Stimulated activated CD8-positive, alpha-beta memory T cell treated with anti-CD3 and anti-CD28 coated beads, Interleukin-15, amount 100 ng/mL, for 48 hours (primary cell): ENCODE results near the gene PDGFB.

ENCODE experiments used
- DNase-seq, 2 donors: peaks; one replicate each; pipeline ENCODE4 v3.0.0-alpha.2; 2020; ENCODE audit warnings: low read depth in 2 of 2

The PDGFB gene

GRCh38 chr22:39277142-39277607, 32.4 kb upstream of the PDGFB start:
- DNase-seq: no peak

DNA sequence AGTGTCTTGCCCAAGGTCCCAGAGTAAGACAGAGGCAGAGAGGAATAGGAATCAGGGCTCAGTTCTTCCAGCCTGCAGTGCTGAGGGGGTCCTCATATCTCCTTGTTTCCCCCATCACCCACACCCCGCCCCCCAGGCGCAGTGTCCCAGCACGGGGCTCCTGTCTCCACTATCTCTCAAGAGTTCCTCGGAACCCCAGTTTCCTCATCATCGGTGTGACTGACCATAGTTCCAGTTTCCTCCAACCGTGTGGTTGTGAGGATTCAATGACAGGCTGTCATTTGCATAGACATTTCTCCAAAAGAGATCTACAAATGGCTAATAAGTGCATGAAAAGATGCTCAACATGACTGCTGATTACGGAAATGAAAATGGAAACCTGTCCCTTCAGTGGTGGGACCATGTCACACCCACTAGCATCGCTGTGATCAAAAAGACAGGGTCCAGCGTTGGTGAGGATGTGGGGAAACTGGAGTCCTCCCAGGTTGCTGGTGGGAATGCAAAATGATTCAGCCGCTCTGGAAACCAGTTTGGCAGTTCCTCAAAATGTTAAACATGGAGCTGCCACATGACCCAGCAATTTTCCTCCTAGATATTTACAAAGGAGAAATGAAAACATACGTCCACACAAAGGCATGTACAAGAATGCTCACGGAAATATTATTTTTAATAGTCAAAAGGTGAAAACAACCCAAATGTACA, 31.8 kb upstream of the PDGFB start:
- DNase-seq: no peak

DNA sequence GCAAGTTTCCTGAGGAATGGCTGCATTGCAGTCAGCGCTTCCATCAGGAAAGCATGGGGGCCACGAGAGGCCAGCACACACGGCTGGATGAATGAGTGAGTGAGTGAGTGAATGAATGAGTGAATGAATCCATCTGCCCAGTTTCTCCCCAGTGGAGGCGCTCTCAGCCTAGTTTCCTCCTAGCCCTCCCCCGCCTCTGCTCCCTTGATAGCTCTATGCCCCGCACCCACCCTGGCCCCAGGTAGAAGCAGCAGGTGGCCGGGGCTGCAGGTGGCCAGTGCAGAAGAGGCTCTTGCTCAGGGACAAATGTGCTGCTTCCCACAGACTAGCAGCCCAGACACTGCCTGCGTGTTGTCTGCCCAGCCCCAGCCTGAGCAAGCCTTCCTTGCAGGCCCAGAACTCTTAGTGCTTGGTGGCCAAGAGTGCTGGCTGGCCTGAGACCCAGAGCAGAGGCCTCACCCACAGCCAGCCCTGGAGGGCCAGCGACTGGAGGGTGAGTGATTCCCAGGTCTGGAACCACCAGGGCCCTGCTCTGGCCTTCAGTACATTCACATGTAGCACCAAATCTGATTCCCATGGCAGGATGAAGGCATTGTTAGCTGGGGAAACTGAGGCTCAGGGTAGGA, 31.1 kb upstream of the PDGFB start:
- no peak for DNase-seq

- DNase-seq: no peak
Observed at GRCh38 chr22:39273950-39274887, 29.4 kb upstream of the PDGFB start.

DNA sequence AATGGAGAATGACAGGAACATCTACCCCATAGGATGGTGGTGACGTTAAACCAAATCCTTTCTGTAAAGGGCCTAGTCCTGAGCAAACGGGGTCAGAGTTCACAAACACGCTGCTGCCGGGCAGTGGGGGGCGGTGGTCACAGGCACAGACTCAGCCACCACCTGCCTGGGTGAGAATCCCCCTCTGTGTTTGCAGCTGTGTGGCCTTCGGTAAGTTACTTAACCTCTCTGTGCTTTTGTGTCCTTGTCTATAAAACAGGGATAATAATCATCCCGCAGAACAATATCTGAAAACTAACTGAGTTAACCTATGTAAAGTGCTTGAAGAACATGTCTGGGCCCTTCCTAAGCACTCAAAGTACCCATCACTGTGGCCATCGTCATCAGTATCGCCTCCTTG, 26.0 kb upstream of the PDGFB start:
- no peak for DNase-seq

- DNase-seq: no peak
Observed at GRCh38 chr22:39270280-39270679, 25.5 kb upstream of the PDGFB start.

DNA sequence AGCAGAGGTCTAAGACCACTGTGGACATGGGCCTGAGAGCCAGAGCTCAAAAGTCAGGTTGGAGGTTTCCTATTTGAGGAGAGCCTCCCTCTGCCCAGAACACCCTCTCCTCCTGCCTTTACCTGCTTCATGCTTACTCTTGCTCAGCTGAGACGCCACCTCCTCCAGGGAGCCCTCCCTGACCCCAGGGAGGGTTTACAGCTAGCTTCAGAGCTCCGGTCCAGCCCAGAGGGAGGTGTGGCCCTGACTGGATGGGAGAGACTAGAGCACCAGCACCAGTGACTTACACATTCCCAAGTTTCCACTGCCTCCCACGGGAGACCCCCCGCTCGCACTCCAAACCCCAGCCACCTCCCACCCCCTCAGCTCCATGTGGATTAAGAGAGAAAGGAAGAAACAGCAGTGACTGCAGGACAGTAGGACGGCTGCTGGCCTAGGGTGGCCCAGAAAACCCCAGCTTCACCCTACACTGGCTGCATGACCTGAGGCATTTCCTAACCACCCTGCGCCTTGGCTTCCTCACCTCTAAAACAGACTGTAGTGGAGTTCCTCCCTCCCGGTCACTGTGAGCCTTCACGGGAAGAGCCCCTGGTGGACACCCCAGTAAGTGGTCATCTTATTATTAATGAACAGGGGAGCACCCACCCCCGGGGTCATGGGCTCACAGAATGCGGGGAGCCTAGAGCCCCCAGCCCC, 24.5 kb upstream of the PDGFB start:
- DNase-seq: no peak

DNA sequence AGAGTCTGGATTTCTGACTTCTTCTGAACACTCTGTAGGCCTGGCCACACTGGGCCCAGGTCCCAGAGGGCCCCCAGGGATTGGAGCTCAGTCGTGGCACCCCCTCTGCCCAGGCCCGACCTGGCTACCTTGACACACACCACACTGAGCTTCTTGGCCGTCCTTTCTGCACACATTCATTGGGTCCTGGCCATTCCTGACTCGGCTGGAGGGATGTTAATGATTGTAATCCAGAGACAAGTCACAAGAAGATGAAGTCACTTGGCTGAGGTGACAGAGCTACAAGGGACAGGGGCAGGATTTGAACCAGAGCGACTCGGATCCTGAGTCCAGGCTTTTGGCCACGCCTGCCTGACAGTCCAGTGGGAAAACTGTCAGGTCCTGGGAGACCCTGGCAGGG, 23.9 kb upstream of the PDGFB start:
- DNase-seq: no peak

- DNase-seq: no peak
Observed at GRCh38 chr22:39267974-39268373, 23.2 kb upstream of the PDGFB start.

DNA sequence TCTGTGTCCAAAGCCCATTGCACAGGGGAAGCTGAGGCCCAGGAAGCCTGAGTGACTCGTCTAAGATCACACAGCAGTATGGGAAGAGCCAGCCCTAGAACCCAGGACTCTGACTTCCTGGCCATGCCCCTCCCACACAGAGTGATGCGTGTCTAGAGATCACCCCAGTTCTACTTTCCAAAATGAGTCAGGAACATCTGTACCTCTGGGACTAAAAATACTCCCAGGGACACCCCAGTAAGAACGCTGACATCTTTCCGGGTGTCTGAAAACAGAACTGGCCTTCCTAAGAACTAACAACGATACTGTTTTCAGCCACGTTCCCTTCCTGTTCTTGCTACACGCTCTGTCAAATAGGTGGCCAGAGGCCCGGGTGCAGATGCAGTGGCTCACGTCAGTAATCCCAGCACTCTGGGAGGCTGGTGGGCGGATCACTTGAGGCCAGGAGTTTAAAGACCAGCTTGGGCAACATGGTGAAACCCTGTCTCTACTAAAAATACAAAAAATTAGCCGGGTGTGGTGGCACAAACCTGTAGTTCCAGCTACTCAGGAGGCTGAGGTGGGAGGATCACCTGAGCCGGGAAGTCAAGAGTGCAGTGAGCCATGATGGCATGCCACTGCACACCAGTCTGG, 21.7 kb upstream of the PDGFB start:
- peak in 1 of 2 donors; percentile 51 for DNase-seq

GRCh38 chr22:39265143-39265886, 20.5 kb upstream of the PDGFB start:
- DNase-seq: no peak

GRCh38 chr22:39264349-39265038, 19.7 kb upstream of the PDGFB start:
- DNase-seq: no peak

GRCh38 chr22:39263626-39264348, 19.0 kb upstream of the PDGFB start:
- no peak for DNase-seq

DNA sequence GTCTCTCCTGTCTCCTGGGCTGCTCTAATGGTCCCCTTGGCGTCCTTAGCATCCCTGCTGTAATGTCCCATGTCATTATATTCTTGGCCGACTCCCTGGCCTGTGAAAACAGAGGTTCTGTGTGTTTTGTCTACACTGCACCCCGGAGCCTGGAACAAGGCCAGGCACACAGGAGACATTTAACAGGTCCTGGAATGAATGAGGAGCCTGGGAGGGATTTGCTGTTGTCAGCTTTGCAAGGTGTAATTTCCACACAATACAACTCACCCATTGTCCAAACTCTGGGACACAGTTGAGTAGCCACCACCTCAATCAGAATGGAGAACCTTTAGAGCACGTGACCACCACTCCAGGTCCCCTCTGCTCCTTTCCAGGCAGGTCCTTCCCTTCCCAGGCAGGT, 14.9 kb upstream of the PDGFB start:
- no peak for DNase-seq

- no peak for DNase-seq
Observed at GRCh38 chr22:39257901-39258475, 13.2 kb upstream of the PDGFB start.

- DNase-seq: no peak
Observed at GRCh38 chr22:39256979-39257378, 12.2 kb upstream of the PDGFB start.

GRCh38 chr22:39256186-39256552, 11.4 kb upstream of the PDGFB start:
- no peak for DNase-seq

DNA sequence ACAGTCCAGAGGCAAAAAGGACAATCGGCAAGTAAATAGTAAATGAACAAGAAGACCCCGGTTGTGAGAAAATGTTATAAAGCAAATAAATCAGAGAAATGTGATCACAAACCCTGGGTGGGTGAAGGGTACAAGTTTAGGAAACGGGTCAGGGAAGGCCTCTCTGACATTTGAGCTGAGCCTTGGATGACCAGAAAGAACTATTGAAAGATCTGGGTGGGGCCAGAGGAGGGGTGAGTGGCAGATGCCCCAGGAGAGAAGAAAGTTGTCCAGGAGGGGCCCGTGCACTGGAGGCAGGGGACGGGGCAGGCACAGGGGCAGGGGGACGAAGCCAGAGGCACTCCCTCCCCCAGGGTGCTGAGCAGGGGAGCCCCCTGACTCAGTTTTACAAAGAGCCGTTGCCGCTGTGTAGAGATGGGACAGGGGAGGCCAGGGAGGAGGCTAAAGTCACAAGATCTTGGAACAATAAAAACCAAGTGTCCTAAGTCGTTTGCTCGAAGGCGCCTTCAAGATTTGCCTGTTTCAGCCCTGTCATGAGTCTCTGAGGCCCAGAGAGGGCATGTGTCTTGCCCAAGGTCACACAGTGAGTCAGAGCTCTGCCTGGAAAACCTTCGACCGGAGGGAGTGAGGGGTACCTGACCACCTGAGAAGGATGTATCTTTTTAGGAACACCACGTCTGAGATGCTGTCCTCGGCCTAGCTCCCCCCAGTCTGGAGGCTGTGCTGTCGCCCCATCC, 10.8 kb upstream of the PDGFB start:
- DNase-seq: no peak
